GM21528 (cell line): ENCODE results near the gene SETBP1.

ENCODE experiments used
- ATAC-seq: cut with Tn5 transposase; IDR thresholded peaks from one replicate; pipeline ENCODE4 v1.9.1; 2021; ENCODE audit warnings: mild to moderate bottlenecking, moderate library complexity; ENCODE audit not compliant: unreplicated experiment, low FRiP score

SETBP1 gene

DNA sequence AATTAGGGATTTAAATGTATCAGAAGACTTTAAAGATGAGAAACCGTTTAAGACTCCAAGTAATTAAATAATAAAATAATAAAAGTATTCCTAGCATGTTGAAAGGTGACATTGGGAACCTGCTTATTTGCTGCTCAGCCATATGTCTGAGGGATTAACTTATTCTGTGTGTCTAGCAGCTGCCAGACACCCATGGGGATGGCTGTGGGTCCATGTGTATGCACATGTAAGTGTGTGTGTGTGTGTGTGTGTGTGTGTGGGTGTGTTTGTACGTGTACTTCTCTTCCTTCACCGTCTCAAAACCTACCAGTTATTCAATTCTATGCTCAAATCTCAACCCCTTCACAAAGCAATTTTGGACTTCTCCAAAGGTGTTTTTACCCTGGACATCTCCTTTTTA lies 124.5 kb downstream of the SETBP1 start:
- ATAC-seq: no peak

DNA sequence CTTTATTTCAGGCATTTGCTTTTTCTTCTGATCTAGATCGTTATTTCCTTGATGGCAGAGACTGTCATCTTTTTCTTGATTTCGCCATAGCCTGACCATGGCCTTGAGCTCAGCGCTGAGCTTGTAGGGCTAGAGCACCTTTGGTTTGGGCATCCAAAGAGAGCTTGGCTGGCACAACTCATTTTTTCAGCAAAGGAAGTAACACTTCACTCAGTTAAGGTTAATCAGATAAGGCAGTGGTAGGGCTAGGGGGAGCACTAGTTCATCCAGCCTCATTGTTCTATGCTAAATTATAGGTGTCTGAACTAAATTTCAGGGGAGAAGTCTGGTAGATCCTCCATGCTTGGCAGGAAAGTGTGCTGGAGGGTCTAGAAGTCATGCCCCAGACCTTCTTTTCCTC lies 125.0 kb downstream of the SETBP1 start:
- no peak for ATAC-seq

DNA sequence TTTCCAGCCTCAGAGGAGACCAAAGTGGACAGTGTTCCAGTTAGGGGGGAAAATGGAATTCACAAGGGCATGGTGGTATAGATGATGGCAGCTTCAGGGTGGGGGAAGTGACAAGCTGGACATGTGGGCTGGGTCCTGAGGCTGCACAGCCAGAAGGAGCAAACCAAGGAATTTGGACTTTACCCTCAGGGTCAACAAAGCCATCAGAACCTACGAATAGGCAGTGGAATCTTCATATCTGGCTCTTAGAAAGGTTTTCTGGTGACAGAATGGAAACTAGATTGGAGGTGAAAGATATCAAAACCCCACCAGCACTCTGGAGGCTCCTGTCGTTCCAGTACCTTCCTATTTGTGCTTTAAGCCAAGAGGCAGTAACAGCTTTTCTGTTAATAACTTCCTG lies 127.1 kb downstream of the SETBP1 start:
- no peak for ATAC-seq

DNA sequence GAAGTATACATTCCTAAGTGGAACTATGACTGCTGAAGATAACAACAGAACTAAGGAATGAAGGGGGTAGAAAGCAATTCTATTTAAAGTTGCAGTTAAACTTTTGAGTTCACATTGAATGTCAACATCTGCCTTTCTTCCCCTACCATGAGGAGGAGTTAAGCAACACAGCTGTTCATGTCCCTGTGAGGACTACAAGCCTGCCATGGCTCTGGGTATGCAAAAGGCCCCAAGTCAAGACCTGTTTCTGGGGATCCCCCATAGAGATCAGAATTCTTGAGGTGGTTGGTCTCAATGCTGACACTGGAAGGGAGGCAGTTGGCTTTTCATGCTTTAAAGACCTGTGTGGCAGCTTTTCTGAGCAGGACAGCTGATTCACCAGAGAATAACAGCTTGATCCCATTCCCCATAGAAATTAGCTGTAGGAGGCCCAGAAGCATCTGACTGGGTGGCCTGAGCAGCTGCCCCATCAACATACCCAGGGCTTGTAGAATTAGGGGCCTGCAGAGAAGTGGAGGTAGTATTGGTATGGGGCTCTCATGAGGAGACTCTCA lies 131.0 kb downstream of the SETBP1 start:
- ATAC-seq: no peak

DNA sequence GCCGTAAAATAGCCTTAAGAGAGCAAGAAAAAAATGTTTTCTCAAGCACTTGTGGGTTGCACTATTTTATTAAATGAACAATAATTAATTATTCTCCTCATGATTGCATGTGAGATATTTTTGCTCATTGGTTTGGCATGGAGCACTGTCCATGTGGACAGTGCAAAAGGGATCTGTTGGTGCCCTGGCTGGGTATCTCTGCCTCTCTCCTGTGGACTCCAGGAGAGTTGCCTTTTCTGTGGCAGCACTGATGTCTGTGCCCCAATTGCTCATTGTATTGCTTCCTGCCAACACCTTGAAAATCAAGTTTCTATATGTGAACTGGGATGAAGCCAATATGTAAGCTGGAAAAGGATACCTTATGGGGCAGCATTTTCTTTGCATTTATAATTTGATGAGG lies 131.7 kb downstream of the SETBP1 start:
- ATAC-seq: no peak

DNA sequence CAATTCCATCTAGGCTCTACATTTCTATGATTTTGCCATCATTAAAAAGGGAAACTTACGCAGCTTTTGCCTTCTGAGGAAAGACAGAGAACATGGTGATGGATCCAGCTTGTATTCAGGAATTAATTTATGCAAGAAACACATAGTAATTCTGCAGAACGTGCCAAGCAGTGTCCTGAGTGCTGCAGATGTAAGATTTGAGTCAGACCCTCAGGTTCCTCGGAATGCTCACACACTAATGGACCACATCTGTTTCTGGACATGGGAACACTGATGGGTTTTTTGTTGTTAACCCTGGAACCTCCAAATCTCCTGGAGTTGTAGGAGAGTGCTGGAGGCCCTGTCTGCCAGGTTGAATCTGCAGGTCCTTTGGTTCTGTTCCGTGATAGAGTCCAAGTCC lies 132.9 kb downstream of the SETBP1 start:
- ATAC-seq: no peak

DNA sequence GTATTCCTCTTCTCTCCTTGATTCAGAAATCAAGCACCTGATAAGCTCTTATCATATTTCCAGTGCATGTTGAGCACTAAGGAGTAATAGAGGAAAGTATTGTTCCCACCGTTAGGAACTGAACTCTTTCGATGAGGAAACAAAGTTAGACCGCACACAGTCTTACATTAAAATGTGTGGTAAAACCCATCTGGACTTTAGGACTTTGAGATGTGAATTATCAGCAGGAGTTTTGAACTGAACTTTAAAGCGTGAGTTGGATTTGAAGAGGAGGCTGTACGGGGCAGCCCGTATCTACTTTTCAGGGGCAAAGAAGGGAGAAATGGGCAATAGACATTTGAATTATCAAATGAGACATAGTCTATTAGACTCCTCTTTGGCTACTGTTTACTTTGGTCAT lies 134.4 kb downstream of the SETBP1 start:
- ATAC-seq: no peak

DNA sequence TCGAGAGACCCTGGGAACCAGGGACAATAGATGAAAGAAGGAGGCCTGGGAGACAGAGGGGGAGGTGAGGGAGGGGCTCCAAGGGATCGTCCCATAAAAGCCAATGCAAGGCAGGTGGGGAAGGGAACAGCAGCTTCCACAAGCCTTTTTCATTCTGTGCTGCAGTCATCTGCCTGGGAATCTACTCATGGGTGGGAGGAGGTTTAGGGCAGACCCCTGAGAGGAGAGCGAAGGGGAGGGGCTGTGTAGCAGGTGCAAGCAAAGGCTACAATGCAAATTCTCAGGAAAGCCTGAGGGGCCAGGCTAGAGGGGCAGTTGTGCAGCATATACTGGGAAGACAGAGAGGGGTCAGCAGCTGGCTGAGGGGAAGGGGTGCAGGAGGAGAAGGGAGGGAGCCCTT lies 135.4 kb downstream of the SETBP1 start:
- no peak for ATAC-seq

DNA sequence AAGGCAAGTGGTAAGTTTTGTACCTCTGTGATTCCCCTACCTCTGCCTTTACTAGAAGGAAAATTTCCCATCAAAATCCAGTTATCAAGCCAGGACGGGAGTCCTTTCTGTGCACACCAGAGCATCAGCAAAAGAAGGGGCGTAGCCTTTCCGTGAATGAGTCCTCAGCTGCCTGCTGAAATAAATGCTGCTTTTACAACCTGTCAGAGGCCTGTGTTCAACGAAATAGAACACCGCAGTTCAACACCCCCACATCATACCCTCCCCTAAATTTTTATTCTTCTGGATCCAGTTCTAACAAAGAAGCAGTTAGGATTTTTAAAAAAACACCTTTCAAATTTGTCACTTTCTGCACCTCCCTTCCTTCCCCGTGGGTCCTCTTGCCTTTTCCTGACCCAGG lies 135.8 kb downstream of the SETBP1 start:
- ATAC-seq: no peak

DNA sequence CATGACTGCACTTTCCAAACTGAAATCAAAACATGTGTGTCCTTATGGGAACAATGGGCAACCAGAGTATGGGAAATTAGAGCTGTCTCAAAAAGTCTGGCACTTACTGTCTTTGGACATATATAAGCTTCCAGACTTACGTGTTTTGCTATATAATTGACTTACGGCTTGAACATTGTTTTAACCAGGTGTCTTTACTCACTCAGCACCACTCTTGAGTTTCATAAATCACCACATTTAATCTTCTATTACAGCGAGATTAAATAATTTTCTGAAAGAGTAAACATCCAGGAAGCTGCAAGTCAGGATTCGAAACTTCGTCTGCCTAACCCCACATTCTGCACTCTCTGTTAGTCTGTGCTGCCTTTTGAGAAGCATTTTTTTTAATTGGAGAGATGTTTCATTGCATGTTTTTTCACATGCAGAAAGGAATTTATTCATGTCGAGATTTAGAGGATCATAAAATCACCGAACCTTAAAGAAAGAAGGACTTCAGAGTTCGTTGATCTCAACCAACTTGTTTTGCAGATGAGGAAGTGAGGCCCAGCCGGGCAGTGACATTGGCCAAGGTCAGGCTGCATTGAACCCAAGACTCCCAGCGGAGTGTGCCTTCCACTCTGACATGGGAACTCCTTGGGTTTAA lies 137.3 kb downstream of the SETBP1 start:
- ATAC-seq: no peak

DNA sequence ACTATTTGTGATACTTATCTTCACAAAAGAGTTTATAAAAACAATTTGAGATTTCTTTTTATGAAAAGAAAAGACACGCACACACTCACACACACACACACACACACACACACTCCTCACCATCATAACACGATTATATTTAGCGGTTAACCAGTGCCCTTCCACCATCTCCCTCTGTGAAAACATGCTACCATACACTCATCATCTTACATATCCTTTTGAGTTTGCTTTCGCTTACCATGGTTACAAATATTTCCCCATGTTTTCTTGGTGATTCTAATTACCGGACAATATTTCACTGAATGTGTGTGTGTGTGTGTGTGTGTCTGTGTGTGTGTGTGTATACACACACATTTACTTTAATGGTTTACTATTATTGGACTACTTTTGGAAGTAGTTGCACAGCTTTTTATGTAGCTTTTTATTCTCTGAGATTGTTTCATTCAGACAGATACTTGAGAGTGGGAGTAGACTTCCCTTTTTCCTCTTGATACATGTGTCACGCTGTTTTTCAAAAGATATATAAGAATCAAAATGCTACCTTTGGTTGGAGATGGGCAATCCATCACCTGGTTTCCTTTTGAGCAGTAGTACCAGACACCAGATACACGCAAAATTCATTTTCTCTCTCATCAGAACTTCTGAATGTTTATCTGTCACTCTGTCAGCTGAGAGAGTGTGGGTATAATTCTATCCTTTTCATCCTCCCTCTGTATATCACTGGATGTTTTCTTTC lies 138.1 kb downstream of the SETBP1 start:
- no peak for ATAC-seq

DNA sequence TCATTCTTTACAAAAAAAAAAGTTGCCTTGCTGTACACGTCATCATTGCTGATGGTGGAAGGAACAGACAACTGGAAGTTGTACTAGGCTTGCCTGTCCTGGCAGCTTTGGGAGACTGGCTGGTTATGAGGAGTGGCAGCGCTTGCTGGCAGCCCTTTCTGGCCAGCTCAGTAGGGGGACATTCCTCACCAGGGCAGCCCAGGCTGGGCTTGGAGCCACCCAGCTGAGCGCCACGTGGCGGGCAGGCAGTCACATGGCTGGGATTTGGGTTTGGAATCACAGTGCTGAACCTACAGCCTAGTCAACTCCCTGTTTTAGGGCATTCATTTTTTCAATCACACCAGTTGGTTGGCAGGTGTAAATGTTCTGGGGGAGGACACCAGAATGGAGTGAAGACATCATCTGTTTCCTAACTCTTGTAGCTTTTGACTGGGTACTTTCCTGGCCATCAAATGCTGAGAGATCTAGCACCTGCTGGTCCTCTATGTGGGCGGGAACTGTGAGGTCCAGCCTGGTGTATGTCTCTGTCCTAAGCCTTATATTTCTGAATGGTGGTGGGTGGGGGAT lies 139.3 kb downstream of the SETBP1 start:
- ATAC-seq: no peak

DNA sequence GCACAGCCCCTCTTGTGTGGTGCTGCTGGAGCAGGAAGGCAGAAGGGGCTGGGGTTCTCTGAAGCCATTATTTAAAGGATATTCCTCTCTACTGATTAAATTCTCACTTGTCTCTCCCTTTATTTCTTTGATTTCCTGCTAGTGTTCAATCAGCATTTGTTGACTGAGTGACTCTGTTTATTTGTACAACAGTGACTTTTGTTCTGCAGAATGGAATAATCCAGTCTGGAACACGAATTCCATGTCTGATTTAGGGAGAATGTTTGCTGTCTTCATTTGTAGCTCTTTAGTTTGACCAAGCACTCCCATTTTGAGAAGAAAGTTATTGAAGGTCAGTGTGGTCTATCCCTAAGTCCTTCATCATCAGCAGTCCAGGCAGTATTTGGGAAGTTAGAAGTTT lies 141.2 kb downstream of the SETBP1 start:
- no peak for ATAC-seq

DNA sequence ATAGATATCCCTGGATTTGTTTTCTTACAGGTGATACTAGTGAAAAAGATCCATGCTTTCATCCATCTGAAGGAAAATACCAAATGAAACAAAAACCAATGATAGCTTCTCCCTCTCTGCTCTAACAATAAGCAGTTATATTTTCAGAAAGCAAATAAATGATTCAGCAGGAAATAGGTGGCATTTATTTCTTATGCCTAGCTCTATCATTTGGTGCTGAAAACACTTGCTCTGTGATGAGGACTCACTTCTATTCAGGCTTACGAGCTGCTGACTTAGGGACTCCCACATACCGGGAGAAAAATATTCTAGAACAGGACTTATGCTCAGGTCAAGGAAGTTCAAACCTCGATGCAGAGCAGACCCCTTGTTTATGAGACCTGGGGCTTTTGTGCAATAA lies 142.6 kb downstream of the SETBP1 start:
- ATAC-seq: no peak

DNA sequence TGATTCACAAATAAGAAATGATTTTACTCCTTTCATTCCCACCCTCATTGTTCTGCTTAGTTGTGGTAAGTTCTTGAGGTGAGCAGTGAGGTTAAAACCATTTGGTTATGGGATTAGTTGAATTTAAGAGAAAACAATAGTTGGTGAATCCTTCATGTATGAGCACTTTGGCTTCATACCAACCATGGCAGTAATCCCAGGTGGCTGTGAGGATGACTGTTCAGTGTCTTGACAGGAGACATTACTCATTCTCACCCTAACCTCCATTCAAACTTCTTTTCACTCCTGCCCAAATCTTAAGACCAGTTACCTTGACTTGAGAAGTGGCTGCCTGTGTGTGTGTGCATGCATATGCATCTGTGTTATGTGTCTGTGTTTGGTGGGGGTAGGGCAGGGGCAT lies 143.1 kb downstream of the SETBP1 start:
- ATAC-seq: no peak

DNA sequence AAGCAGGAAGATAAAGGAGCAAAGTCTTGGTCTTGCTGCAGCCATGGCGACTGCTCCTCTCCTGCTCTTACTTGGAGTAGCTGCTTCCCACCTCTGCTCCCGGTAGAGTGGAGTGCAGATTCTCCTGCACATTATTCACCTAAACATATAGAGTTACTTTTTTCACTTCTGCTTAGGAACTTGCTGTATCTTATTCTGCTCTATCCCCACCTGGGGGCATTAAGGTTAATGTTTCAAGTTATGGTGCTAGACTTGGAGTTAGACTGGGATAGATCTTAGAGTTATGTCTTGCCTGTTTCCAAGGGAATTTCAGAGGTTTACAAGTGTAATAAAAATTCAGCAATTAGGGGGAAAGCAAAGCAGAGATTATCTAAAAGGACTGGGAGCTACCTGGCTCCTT lies 144.2 kb downstream of the SETBP1 start:
- ATAC-seq: no peak

DNA sequence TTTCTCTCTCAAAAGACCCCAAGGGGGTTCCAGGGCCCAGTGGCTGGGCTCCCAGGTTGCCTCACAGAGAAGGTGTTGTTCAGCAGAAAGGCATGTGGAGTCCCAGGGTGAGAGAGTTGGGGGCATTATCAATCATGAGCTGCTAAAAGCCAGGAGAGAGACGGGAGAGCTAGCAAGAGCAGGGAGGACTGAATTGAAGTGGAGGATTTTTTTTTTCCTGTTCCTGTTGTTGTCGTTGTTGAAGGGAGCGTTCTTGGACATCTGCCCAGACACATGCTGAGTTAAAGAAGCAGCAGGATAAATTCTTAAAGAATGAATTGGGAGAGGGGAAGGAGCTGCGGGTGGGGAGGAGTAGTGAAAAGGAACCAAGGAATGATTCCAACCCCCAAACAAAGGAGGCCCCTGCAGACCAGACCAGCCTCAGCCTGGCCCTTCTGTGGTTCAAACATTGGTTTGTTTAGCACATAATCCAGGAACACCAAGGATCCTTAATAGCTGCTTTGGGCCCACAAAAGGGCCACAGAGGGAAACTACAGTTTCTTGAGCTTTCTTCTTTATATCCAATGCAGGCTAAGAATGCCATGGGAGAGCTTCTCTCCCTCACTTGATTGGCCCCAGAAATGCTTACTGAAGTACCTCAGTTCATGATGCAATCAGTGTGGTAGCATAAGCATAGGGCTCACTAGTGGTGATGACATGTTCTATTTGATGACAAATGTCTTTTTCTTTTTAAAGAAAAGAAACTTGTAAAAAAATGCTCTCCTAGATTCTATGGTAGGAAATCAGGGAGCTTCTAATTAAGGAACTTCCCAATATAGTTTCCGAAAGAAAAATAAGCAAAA lies 146.0 kb downstream of the SETBP1 start:
- no peak for ATAC-seq

DNA sequence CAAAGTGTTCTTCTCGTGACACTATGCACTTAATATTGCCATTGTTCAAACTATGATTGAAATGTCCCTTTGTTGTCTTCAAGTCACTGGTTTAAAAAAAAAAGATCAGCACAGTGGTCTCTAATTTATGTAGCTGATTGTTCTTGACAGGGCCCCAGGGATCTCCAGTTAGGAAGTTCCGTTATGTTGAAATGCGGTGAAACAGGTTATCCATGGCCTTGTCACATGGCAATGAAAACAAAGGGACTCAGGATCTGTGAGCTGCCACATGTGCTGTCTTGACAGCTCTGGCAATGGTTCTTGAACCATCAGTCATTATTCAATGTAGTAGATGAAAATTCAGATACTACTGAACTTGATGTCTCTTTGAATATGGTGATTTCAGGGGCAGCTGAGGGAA lies 147.4 kb downstream of the SETBP1 start:
- ATAC-seq: no peak

DNA sequence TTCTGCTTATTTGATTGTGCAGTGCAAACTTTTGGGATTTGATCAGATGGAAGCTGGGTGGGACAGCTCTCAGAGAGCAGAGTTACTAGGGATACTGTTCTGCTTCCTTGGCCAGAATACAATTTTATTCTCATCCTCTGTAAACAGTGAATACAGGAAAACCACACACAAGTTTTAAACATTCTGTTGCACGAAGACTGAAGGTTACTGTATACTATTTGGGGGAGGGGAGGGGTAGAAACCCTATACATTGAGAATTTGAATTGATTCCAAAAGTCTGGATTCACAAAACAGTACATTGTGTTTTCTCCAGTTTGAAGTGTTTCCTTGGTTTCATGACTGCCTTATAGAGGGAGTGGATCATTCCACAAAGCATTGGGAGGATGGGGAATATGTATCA lies 149.9 kb downstream of the SETBP1 start:
- no peak for ATAC-seq

DNA sequence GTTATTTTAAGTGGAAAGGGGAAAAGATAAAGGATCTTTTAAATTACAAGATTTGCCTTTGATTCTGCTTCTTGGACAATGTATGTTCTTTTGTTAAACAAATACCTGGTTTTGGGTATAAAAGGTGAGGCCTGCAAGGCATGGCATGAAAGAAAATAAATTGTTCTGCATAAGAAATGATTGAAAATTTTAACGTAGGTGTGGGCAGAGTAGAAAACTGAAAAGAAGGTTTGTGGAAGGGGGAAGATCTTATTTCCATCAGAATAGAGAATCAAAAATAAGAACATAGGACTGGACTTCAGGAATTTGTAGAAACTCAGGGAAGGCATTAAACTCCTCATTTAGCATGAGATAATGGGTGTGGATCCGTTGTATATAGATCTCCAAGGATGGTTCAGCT lies 153.1 kb downstream of the SETBP1 start:
- ATAC-seq: no peak

DNA sequence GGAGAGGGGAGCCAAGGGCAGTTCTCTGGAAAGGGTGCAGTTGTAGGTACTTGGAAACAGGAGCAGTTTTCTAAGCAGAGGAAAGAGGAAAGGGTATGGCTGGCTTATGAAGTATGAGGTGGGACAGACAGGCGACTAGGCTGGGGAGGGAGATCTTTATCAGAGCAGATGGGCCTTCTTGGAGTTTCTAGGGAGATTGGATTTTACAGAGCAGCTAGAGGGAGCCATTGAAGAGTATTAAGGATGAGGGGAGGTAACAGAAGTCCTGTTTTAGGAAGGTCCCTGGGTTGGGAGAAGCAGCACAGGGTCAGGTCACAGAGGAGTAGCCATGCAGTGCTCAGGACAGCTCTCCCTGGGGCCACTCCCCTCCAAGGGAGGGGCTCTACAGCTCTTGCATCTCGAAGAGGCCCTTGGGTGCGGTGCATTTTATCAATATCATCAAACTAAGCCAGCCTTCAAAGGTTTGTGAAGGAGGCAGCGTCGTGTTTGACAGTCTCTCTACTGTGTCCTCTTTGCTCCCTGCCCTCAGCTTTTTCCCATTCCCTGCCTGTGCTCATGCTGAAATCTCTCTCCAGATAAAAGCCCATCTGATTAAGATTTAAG lies 154.3 kb downstream of the SETBP1 start:
- no peak for ATAC-seq
